ENCODE results near the gene UBALD1. TPM values are rescaled to one million over a fixed set of nuclear protein-coding genes. Genes with fewer than 3 reads are reported as not detected.

UBALD1 gene
- total and polyA plus RNA-seq, 9 of the 15 experiments (the other 6 are each of a cell fraction or from before 2014, with no cell fraction given) = 1.3 to 38.0 (median 6.2) TPM; not detected in 2

DNA sequence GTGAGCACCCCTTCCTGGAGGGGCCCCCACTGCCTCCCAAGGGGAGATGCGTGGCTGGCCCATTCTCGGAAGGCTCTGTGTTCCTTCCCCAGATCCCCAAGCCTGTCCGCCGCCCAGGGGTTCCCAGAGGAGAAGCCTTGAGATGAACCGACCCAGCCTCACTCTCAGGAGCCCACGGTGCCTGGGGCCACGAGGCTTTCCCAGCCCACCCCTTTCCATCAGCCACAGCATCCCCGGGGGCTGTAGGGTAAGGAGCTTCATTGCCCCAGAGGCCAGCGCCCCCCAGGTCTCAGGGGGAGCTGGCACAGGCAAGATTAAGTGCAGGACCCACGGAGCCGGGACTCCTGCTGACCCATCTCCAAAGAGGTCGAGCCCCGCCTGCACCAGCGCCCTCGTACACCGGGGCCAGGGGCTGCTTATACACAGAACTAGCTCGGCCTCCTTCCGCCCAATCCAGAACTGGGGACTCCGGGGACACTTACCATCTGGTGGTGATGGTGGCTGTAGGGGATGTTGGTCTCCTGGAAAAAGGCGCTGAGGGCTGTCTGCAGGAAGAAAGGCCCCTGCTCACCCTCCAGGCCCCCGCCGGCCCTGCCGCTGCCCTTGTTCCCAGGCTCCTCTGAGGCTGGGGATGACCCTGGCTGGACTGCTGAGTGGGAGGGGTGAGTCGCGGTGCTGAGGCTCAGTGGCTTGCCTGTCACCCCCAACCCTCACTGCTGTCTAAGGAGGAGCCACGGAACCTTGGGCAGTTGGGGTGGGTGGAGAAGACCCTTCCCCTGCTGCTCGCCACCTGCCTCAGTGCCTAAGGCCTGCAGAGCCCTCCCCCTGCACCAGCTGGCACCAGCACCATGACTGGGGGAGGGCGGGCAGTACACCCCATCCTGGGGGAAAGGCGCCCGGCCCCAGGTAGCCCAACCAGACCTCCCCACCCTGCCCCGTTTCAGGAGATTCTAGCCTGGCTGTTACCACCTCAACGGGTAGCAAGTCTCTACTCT, 4.4 kb downstream of the UBALD1 start:
- Histone ChIP-seq H3K36me3 (ENCODE audit: control insufficient read depth, insufficient read depth, low read length) (peaks cover 32% of the 10 kb centered on the region; the same call in 1 of the 3 replicates), H3K9me3 (replicated peaks; ENCODE audit: control insufficient read depth, insufficient read depth, low read depth, low read length) (no peaks in the 10 kb centered on the region), H2AFZ (ENCODE audit: low read depth, low read length) (no peak overlapping the region), H3K27ac (ENCODE audit: extremely low read depth, low read depth, low read length) (no peak overlapping the region), H3K4me3 (no peak overlapping the region), H3K9ac (ENCODE audit: insufficient read depth in 1 of 2, low read depth in 2 of 2, low read length in 2 of 2) (peak overlapping the region in 1 of 2 experiments; percentile 50; a peak in 1 of 4 replicates), H3K27me3 (ENCODE audit: control insufficient read depth in 2 of 2, insufficient read depth in 2 of 2, low read length in 2 of 2) (no peaks in the 10 kb centered on the region), H3K4me1 (replicated peaks in 1 of 2; ENCODE audit: control insufficient read depth in 2 of 2, insufficient read depth in 2 of 2, low read length in 2 of 2) (peaks cover 10 to 70% of the 10 kb centered on the region in 2 experiments), H4K20me1 (replicated peaks; ENCODE audit: control insufficient read depth, insufficient read depth, low read length) (peaks cover 42% of the 10 kb centered on the region), H3K4me2 (ENCODE audit: insufficient read depth, low read length) (no peak overlapping the region), H3K79me2 (ENCODE audit: control insufficient read depth, insufficient read depth, low read length) (peaks cover 37% of the 10 kb centered on the region), H3K9me1 (ENCODE audit: control insufficient read depth, insufficient read depth, low read length) (peaks cover 17% of the 10 kb centered on the region)
- DNase-seq (ENCODE audit: extremely low read depth in 1 of 4, low spot score in 3 of 4) = no peak
- no peak for FAIRE-seq
- WGBS (ENCODE audit: insufficient coverage, low coverage, missing lambda C conversion rate) = 80% methylated on average over 21 of the region's 32 CpGs
- intact Hi-C loops (cut with micrococcal nuclease) (no loop called here), in situ Hi-C loops (cut with MboI) (no loop called here)
- ATAC-seq = no peak
- no peak for TF ChIP-seq EWSR1 (IDR thresholded peaks at IDR 0.05; ENCODE audit: borderline replicate concordance, low read depth, partially characterized antibody)
- TF ChIP-seq, protein P1, sequence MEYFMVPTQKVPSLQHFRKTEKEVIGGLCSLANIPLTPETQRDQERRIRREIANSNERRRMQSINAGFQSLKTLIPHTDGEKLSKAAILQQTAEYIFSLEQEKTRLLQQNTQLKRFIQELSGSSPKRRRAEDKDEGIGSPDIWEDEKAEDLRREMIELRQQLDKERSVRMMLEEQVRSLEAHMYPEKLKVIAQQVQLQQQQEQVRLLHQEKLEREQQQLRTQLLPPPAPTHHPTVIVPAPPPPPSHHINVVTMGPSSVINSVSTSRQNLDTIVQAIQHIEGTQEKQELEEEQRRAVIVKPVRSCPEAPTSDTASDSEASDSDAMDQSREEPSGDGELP (CRISPR knock-in tag; IDR thresholded peaks at IDR 0.05; ENCODE audit: borderline replicate concordance) = 0 out of 2 replicates have a peak, but pooled peaks have one; percentile 13
- peak; percentile 7; the same call in 1 of the 2 replicates for TF ChIP-seq RBFOX2 (IDR thresholded peaks at IDR 0.05; ENCODE audit: low read depth, low read length)
- TF ChIP-seq POLR2G (IDR thresholded peaks at IDR 0.05; ENCODE audit: low read depth, low read length) = peak; percentile 42
- TF ChIP-seq ZNF589 (CRISPR knock-in tag; IDR thresholded peaks at IDR 0.05; ENCODE audit: low read depth) = no peak
- TF ChIP-seq CBFA2T2 (conservative IDR thresholded peaks at IDR 0.05) = no peak
- no TSS peak for BruUV-seq (replicated peaks)
- ChIA-PET CTCF (ENCODE audit: low intra/inter-chr PET ratio) (no interaction called here), POLR2A (interaction anchor here (0.6 to 2.3 kb wide), 2 partner anchors 11 to 24 kb away, joined by 3 to 5 read pairs; no protein-coding TSS in a partner anchor)
